ENCODE measurements around the gene SLC26A8. TPM values are rescaled to one million over a fixed set of nuclear protein-coding genes. Genes with fewer than 3 reads are reported as not detected.

SLC26A8 gene
- total RNA-seq, 3 donors from 2014 or later = 0.29 to 0.48 TPM; not detected in 1

- Histone ChIP-seq H3K27ac (no peak overlapping the region), H3K36me3 (peaks cover 4% of the 10 kb centered on the region), H3K4me1 (no peaks in the 10 kb centered on the region), H3K9me3 (no peaks in the 10 kb centered on the region), H3K27me3 (no peaks in the 10 kb centered on the region), H3K4me3 (no peak overlapping the region)
- no peak for DNase-seq (ENCODE audit: low spot score in 2 of 2)
- no peak for TF ChIP-seq POLR2AphosphoS5 (IDR thresholded peaks at IDR 0.05)
- intact Hi-C loops (cut with DNase I; ENCODE audit: low total_unique reads) = no loop called here
These were observed 26.7 kb upstream of the SLC26A8 start for GRCh38 chr6:36050947-36051710.

GRCh38 chr6:36050305-36050704, 25.9 kb upstream of the SLC26A8 start:
- Histone ChIP-seq H3K4me3 (no peak overlapping the region), H3K4me1 (no peaks in the 10 kb centered on the region), H3K27ac (no peak overlapping the region), H3K36me3 (peaks cover 4% of the 10 kb centered on the region), H3K27me3 (no peaks in the 10 kb centered on the region), H3K9me3 (no peaks in the 10 kb centered on the region)
- DNase-seq (ENCODE audit: low spot score in 2 of 2) = no peak
- TF ChIP-seq CTCF (IDR thresholded peaks at IDR 0.05) (no peak), POLR2AphosphoS5 (IDR thresholded peaks at IDR 0.05) (no peak), POLR2A (IDR thresholded peaks at IDR 0.05) (no peak)
- intact Hi-C loops (cut with DNase I; ENCODE audit: low total_unique reads) = no loop called here

GRCh38 chr6:36049582-36049981, 25.1 kb upstream of the SLC26A8 start:
- H3K4me3 ChIP-seq = no peak overlapping the region
- TF ChIP-seq POLR2A (IDR thresholded peaks at IDR 0.05) (no peak), CTCF (IDR thresholded peaks at IDR 0.05) (no peak), POLR2AphosphoS5 (IDR thresholded peaks at IDR 0.05) (no peak)
- no peaks in the 10 kb centered on the region for H3K9me3 ChIP-seq
- no peaks in the 10 kb centered on the region for H3K27me3 ChIP-seq
- intact Hi-C loops (cut with DNase I; ENCODE audit: low total_unique reads) = no loop called here
- H3K4me1 ChIP-seq = no peaks in the 10 kb centered on the region
- no peak overlapping the region for H3K27ac ChIP-seq
- no peak for DNase-seq (ENCODE audit: low spot score in 2 of 2)
- peaks cover 4% of the 10 kb centered on the region for H3K36me3 ChIP-seq

- intact Hi-C loops (cut with DNase I; ENCODE audit: low total_unique reads) = no loop called here
- Histone ChIP-seq H3K27me3 (no peaks in the 10 kb centered on the region), H3K27ac (no peak overlapping the region), H3K9me3 (no peaks in the 10 kb centered on the region), H3K4me1 (peaks cover 0 to 6% of the 10 kb centered on the region in 2 donors), H3K4me3 (no peak overlapping the region), H3K36me3 (no peaks in the 10 kb centered on the region)
- TF ChIP-seq CTCF (IDR thresholded peaks at IDR 0.05) (no peak), POLR2AphosphoS5 (IDR thresholded peaks at IDR 0.05) (no peak), POLR2A (IDR thresholded peaks at IDR 0.05) (no peak)
- no peak for DNase-seq (ENCODE audit: low spot score in 2 of 2)
These were observed 18.3 kb upstream of the SLC26A8 start for GRCh38 chr6:36042618-36043260.

GRCh38 chr6:36040958-36041357, 16.5 kb upstream of the SLC26A8 start:
- Histone ChIP-seq H3K9me3 (no peaks in the 10 kb centered on the region), H3K27ac (no peak overlapping the region), H3K27me3 (no peaks in the 10 kb centered on the region), H3K4me1 (peaks cover 0 to 6% of the 10 kb centered on the region in 2 donors), H3K4me3 (no peak overlapping the region), H3K36me3 (no peaks in the 10 kb centered on the region)
- intact Hi-C loops (cut with DNase I; ENCODE audit: low total_unique reads) = no loop called here
- DNase-seq (ENCODE audit: low spot score in 2 of 2) = no peak
- TF ChIP-seq CTCF (IDR thresholded peaks at IDR 0.05) (no peak), POLR2A (IDR thresholded peaks at IDR 0.05) (no peak), POLR2AphosphoS5 (IDR thresholded peaks at IDR 0.05) (no peak)

Measured in breast epithelium (tissue), 4 donors.